DOHH2 (cell line): ENCODE results near the gene MDGA2.

ENCODE experiments used
- CTCF ChIP-seq: fragments of 200-600 bp; sonication (generic); IDR thresholded peaks from one replicate; pipeline ENCODE4 v1.5.1; 2014; ENCODE audit warnings: antibody characterized with exemption, mild to moderate bottlenecking, low read depth, low read length; ENCODE audit not compliant: poor library complexity, severe bottlenecking
- EZH2phosphoT487 ChIP-seq: fragments of 200-600 bp; sonication (generic); IDR thresholded peaks from 2 replicates; pipeline ENCODE4 v1.6.1; 2017; ENCODE audit warnings: borderline replicate concordance, mild to moderate bottlenecking, antibody characterized with exemption, low read length, moderate library complexity, mixed read lengths

- TF ChIP-seq CTCF (no peak), EZH2phosphoT487 (no peak)
Measured at GRCh38 chr14:47300796-47301195, 374.6 kb downstream of the MDGA2 start.
